Thyroid gland (tissue), 4 donors: Measurements from ENCODE around the gene SETD7. TPM values are rescaled to one million over a fixed set of nuclear protein-coding genes. Genes with fewer than 3 reads are reported as not detected.

Experiments
- DNase-seq, 2 donors: peaks; one replicate each; pipeline ENCODE4 v3.0.0-alpha.2; 2019
- H3K27ac ChIP-seq, 3 donors: fragments of 200-600 bp; sonication (generic); 1 replicate in 2 of 3; 2 replicates in 1 of 3; pipeline ENCODE4 v1.5.1; 2016 to 2019; ENCODE audit warnings: mild to moderate bottlenecking in 1 of 3, moderate library complexity in 1 of 3
- H3K27me3 ChIP-seq: fragments of 200-600 bp; sonication (generic); one replicate; pipeline ENCODE4 v1.5.1; 2019
- H3K36me3 ChIP-seq, 2 donors: fragments of 200-600 bp; sonication (generic); one replicate each; pipeline ENCODE4 v1.5.1; 2016 to 2019
- H3K4me1 ChIP-seq, 2 donors: fragments of 200-600 bp; sonication (generic); one replicate each; pipeline ENCODE4 v1.5.1; 2017 to 2019
- H3K4me3 ChIP-seq, 3 donors: fragments of 200-600 bp; sonication (generic); replicated peaks in 1 of 3; 1 replicate in 2 of 3; 2 replicates in 1 of 3; pipeline ENCODE4 v1.5.1; 2016; ENCODE audit warnings: mild to moderate bottlenecking in 1 of 3
- H3K9me3 ChIP-seq: fragments of 200-600 bp; sonication (generic); one replicate; pipeline ENCODE4 v1.5.1; 2017
- POLR2A ChIP-seq, 2 donors: fragments of 450-650 bp; IDR thresholded peaks; one replicate each; pipeline ENCODE4 v1.6.1; 2017; ENCODE audit warnings: antibody characterized with exemption in 2 of 2, mild to moderate bottlenecking in 2 of 2, moderate library complexity in 1 of 2
- WGBS, 2 donors: methylation state at CpG; one replicate each; pipeline ENCODE4 v1.1.5; 2017; 5-methylcytosine and 5-hydroxymethylcytosine counted together
- intact Hi-C: fragments of 100-400 bp; cut with DNase I; formaldehyde crosslinking; loops from one replicate; pipeline ENCODE4 v1.15.1; 2023
- total RNA-seq, 4 donors: library from RNA; depleted of rRNA; stranded (reverse); fragments of >200 nt; gene quantifications; one replicate each; pipeline ENCODE4 v1.2.3, GENCODE V29; 2016
- TF ChIP-seq, protein P1 (sequence below), 6 experiments: fragments of 200-600 bp in 3 of 6; fragments of 450-650 bp in 3 of 6; sonication (generic) in 3 of 6; IDR thresholded peaks; one replicate each; pipeline ENCODE4 v1.5.1; 2016 to 2019; ENCODE audit warnings: antibody characterized with exemption in 6 of 6, mild to moderate bottlenecking in 2 of 6, inconsistent platforms in 1 of 6, moderate library complexity in 1 of 6

The SETD7 gene
- total RNA-seq, 4 donors from 2014 or later = 33.3 to 73.0 (median 37.1) TPM

DNA sequence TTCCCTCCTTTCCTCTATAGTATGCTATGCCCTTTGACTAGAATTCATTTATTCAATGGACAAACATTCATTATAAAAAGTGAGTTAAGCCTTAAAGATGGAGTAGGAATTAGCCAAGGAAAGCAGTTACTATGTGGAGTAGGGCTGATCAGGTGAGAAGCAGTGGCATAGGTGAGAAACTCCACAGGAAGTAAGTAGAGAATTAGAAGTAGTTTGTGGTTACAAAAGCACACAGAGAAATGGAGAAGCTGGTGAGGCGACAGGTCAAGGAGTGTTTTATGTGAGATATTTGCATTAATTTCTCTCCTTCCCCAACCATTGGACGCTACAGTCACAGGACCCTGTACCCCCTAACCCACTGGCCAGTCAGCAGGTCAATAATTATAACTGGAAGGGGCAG is 30.6 kb downstream of the SETD7 start:
- 43 to 45% methylated on average over 2 of the region's 2 CpGs for WGBS, 2 donors
- Histone ChIP-seq H3K36me3 (peaks cover 0 to 10% of the 10 kb centered on the region in 2 donors), H3K27me3 (no peaks in the 10 kb centered on the region), H3K9me3 (no peaks in the 10 kb centered on the region), H3K27ac (no peak overlapping the region), H3K4me3 (no peak overlapping the region), H3K4me1 (peaks cover 0 to 3% of the 10 kb centered on the region in 2 donors)
- intact Hi-C loops = no loop called here
- TF ChIP-seq, protein P1, sequence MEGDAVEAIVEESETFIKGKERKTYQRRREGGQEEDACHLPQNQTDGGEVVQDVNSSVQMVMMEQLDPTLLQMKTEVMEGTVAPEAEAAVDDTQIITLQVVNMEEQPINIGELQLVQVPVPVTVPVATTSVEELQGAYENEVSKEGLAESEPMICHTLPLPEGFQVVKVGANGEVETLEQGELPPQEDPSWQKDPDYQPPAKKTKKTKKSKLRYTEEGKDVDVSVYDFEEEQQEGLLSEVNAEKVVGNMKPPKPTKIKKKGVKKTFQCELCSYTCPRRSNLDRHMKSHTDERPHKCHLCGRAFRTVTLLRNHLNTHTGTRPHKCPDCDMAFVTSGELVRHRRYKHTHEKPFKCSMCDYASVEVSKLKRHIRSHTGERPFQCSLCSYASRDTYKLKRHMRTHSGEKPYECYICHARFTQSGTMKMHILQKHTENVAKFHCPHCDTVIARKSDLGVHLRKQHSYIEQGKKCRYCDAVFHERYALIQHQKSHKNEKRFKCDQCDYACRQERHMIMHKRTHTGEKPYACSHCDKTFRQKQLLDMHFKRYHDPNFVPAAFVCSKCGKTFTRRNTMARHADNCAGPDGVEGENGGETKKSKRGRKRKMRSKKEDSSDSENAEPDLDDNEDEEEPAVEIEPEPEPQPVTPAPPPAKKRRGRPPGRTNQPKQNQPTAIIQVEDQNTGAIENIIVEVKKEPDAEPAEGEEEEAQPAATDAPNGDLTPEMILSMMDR (IDR thresholded peaks at IDR 0.05) = no peak
- TF ChIP-seq POLR2A (IDR thresholded peaks at IDR 0.05) = no peak
- DNase-seq = no peak

DNA sequence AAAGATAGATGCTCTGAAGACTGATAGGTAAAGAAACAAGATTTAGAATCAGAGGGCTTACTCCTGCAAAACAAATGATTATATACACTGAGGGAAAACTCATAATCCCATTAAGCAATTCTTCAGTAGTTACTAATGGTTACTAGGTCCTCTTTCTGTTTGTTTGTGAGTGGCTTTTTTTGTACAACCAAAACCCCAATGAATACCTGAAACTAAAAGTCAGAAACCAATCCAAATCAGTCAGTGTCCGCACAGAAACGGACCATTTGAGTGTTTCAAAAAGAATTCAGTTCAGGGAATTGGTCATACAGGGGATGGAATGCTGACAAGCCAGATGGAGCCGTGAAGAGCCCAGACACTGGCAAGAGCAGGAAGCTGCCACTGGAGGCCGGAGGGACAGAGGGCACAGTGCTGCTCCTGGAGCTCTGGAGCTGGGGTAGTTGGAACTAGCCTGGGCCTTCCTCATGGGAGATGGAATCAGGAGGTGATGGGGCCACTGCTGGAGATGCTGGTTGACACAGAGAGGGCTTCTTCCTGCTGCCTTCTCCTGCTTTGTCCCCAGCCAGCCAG is 31.9 kb downstream of the SETD7 start:
- intact Hi-C loops = no loop called here
- TF ChIP-seq, protein P1 (IDR thresholded peaks at IDR 0.05) = no peak
- TF ChIP-seq POLR2A (IDR thresholded peaks at IDR 0.05) = no peak
- Histone ChIP-seq H3K36me3 (peaks cover 0 to 10% of the 10 kb centered on the region in 2 donors), H3K4me3 (no peak overlapping the region), H3K4me1 (peaks cover 0 to 3% of the 10 kb centered on the region in 2 donors), H3K27ac (no peak overlapping the region), H3K27me3 (no peaks in the 10 kb centered on the region), H3K9me3 (no peaks in the 10 kb centered on the region)
- DNase-seq = no peak
- 78 to 82% methylated on average over 4 of the region's 4 CpGs for WGBS, 2 donors

DNA sequence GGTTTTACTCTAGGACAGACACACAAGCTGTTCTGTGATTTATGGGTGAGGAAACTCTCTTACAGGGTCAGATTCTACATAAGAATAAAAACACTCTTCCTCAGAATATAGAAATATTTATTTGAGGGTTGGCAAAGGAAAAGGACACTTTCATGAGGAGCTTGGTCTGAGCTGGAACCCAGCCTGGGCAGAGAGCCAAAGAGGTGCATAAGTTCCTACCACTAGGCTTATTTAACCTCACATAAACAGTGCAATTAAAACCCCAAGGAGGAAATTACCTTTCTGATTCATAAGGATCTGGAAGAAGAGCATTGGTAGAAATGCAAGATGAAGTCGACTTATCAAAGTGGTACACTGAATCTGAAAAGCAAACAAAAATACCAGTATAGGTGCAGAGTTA is 32.9 kb downstream of the SETD7 start:
- DNase-seq = peak; percentile 31 to 33
- Histone ChIP-seq H3K27ac (no peak overlapping the region), H3K9me3 (no peaks in the 10 kb centered on the region), H3K4me3 (no peak overlapping the region), H3K27me3 (no peaks in the 10 kb centered on the region), H3K4me1 (peaks cover 0 to 3% of the 10 kb centered on the region in 2 donors), H3K36me3 (peaks cover 8 to 10% of the 10 kb centered on the region in 2 donors)
- WGBS, 2 donors = 85 to 86% methylated on average over 1 of the region's 1 CpG
- intact Hi-C loops = no loop called here
- TF ChIP-seq, protein P1 (IDR thresholded peaks at IDR 0.05) = no peak
- no peak for TF ChIP-seq POLR2A (IDR thresholded peaks at IDR 0.05)

DNA sequence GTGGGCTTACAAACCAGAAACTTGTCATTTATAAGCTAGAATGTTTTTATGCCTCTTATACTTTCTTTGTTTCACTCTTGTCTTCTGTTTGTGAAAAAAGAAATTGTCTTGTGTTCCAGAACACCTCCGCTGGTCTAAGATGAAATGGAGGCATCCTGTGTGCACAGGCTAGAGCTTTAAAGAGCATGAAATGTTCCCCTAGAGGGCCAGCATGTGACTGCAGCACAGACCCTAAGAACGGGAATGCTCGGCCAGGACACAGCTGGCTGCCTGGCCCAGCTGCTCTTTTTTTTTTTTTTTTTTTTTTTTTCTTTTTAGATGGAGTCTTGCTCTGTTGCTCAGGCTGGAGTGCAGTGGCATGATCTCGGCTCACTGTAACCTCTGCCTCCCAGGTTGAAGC is 33.6 kb downstream of the SETD7 start:
- Histone ChIP-seq H3K36me3 (peaks cover 14 to 15% of the 10 kb centered on the region in 2 donors), H3K4me3 (no peak overlapping the region), H3K27ac (no peak overlapping the region), H3K27me3 (no peaks in the 10 kb centered on the region), H3K4me1 (peaks cover 0 to 3% of the 10 kb centered on the region in 2 donors), H3K9me3 (no peaks in the 10 kb centered on the region)
- intact Hi-C loops = no loop called here
- TF ChIP-seq, protein P1 (IDR thresholded peaks at IDR 0.05) = no peak
- no peak for TF ChIP-seq POLR2A (IDR thresholded peaks at IDR 0.05)
- WGBS, 2 donors = 83 to 88% methylated on average over 4 of the region's 4 CpGs
- DNase-seq = no peak

DNA sequence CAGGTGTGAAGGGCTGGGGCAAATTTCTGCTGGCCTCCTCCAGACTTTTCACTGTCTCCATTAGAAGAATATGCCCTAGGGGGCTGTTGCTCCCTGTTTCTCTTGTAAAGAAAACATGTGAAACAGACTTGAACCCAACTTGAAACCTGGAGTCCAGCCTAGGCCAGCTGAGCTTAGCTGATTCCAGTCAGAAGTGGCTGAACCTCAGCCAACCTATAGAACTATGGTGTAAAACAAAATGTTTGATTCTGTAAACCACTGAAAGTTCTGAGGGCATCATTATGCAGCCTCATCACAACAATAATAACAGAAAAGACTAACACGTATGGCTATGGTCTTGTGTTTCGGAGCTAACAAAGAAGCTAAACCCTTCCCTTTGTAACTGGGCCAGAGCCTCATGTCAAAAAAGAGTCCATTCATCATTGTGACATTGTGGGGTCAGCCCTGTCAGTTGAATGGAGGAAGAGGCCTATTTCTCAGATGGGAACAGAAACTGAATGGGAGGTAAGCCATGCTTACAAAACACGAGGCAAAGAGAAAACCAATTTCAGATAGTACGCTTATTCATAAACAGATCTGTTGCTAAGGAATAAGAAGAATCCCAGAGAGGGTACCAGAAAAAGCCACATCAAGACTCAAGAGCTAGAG is 34.1 kb downstream of the SETD7 start:
- intact Hi-C loops = no loop called here
- TF ChIP-seq, protein P1 (IDR thresholded peaks at IDR 0.05) = no peak
- no peak for TF ChIP-seq POLR2A (IDR thresholded peaks at IDR 0.05)
- 88 to 91% methylated on average over 4 of the region's 4 CpGs for WGBS, 2 donors

More for the DNA sequence above, 34.1 kb downstream of the SETD7 start:
- Histone ChIP-seq H3K4me3 (no peak overlapping the region), H3K27me3 (no peaks in the 10 kb centered on the region), H3K4me1 (peaks cover 0 to 3% of the 10 kb centered on the region in 2 donors), H3K9me3 (no peaks in the 10 kb centered on the region), H3K36me3 (peaks cover 11 to 14% of the 10 kb centered on the region in 2 donors), H3K27ac (no peak overlapping the region)
- no peak for DNase-seq
